ENCODE results near the gene TRAF7.

DNA sequence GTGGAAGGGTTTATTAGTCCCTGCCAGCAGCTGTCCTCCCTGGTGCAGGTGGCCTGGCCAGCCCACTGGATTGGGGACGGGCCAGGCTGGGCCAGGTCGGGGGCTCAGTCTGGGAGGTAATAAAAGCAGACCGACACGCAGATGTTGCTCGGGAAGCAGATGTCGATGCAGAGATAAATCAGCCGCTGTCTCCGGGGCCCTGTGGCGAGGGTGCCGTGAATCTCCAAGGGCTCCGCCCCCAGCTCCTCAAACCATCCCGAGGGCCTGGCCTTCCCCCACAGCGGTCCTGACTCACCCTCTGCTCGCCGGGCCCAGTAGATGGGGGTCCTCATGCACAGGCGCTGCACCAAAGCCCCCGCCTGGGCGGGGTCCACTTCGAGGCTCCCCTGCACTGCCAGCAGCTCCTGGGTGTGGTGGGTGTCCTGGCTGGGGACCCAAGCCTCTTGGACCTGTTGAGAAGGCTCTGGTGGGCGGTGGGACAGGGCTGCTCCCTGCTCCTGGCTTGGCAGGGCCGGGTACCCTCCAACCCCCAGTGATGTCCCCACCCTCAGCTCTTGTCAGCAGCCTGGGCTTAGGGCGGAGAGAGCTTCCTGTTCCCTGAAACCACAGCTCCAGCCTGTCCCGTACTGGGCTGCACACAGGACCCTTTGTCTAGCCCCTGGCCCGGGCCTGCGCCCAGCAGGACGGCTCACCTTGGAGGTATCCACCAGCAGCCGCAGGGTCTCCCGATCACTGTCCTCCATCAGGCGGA lies 53.9 kb downstream of the TRAF7 start:
- TF ChIP-seq, protein P1, sequence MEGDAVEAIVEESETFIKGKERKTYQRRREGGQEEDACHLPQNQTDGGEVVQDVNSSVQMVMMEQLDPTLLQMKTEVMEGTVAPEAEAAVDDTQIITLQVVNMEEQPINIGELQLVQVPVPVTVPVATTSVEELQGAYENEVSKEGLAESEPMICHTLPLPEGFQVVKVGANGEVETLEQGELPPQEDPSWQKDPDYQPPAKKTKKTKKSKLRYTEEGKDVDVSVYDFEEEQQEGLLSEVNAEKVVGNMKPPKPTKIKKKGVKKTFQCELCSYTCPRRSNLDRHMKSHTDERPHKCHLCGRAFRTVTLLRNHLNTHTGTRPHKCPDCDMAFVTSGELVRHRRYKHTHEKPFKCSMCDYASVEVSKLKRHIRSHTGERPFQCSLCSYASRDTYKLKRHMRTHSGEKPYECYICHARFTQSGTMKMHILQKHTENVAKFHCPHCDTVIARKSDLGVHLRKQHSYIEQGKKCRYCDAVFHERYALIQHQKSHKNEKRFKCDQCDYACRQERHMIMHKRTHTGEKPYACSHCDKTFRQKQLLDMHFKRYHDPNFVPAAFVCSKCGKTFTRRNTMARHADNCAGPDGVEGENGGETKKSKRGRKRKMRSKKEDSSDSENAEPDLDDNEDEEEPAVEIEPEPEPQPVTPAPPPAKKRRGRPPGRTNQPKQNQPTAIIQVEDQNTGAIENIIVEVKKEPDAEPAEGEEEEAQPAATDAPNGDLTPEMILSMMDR (conservative IDR thresholded peaks at IDR 0.05), result no peak
- no peak for TF ChIP-seq EZH2 (IDR thresholded peaks at IDR 0.05; ENCODE audit: low read depth)

Measured in PC-9 (cell line).